Duodenal mucosa (tissue), 2 donors: ENCODE results near the gene DOCK2.
A peak's percentile ranks its signal among the peaks of the same experiment; 100 is the strongest.

Experiments used
- H3K27ac ChIP-seq: one replicate; pipeline ENCODE4 v1.7.0; 2013; ENCODE audit warnings: low read depth, low read length
- H3K27me3 ChIP-seq, 2 donors: one replicate each; pipeline ENCODE4 v1.7.0; 2013; ENCODE audit warnings: low read length in 2 of 2, control low read depth in 1 of 2; ENCODE audit not compliant: insufficient read depth in 2 of 2, control insufficient read depth in 1 of 2
- H3K36me3 ChIP-seq, 2 donors: one replicate each; pipeline ENCODE4 v1.7.0; 2013; ENCODE audit warnings: low read length in 2 of 2, control low read depth in 1 of 2; ENCODE audit not compliant: insufficient read depth in 2 of 2, control insufficient read depth in 1 of 2
- H3K4me1 ChIP-seq, 2 donors: one replicate each; pipeline ENCODE4 v1.7.0; 2013; ENCODE audit warnings: low read length in 2 of 2, control low read depth in 1 of 2; ENCODE audit not compliant: insufficient read depth in 2 of 2, control insufficient read depth in 1 of 2
- H3K4me3 ChIP-seq, 2 donors: one replicate each; pipeline ENCODE4 v1.7.0; 2013; ENCODE audit warnings: low read length in 2 of 2, low read depth in 1 of 2
- H3K9ac ChIP-seq, 2 donors: one replicate each; pipeline ENCODE4 v1.7.0; 2013; ENCODE audit warnings: low read length in 2 of 2, low read depth in 1 of 2
- H3K9me3 ChIP-seq, 2 donors: one replicate each; pipeline ENCODE4 v1.7.0; 2013; ENCODE audit warnings: low read length in 2 of 2, control low read depth in 1 of 2; ENCODE audit not compliant: control insufficient read depth in 1 of 2

DOCK2 gene

DNA sequence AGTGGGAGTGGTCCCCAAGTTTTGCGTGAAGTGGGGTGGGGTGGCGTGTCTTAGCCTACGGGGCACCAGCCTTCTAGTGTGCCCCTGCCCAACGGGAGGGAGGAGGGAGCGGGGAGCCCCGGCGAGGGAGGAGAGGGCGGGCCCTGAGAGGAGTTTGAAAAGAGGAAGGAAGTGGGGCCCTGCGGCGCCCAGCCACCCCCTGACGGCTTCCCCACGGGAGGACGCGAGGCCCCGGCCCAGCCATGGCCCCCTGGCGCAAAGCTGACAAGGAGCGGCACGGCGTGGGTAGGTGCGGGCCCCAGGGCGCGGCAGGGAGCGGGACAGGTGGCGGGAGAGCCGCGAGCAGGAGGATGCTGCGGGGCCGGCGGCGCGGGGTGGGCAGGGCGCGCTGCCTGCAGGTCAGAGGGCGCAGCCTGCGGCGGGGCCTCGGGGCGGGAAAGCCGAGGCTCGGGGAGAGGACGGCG lies at the start of gene DOCK2:
DOCK2 (plus strand) TSS at position 191 of the 464 bp plus-strand sequence; CDS start at position 243, 52 bp downstream.
- H3K36me3 ChIP-seq = no peaks in the 10 kb centered on the region
- H3K4me3 ChIP-seq = peak within 1 kb of the TSS; percentile 67 to 75
- H3K4me1 ChIP-seq = peaks cover 6 to 7% of the 10 kb centered on the region in 2 donors
- peak within 1 kb of the TSS; percentile 21 to 38 for H3K9ac ChIP-seq
- H3K27me3 ChIP-seq = no peaks in the 10 kb centered on the region
- peaks cover 2 to 7% of the 10 kb centered on the region in 2 donors for H3K9me3 ChIP-seq
- no peak within 1 kb of the TSS for H3K27ac ChIP-seq

DNA sequence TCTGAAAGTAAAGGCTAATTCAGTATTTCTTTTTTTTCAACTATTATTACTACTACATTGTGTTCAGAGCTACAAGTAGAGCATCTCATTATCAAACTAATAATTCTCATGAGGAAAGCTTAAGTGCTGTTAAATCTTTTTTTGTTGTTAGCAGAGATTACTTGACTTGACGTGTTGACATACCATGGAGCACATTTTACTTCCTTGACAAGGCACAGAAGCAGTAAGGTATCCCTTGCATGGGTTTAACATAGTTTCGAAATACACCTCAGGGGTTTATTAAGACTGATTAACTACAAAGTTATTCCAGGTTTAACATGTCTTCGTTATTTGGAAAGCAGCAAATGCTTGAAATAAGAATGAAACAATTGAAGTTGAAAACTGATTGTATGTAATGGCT lies 46.5 kb upstream of the DOCK2 start:
- Histone ChIP-seq H3K9ac (no peak overlapping the region), H3K4me1 (no peaks in the 10 kb centered on the region), H3K27me3 (no peaks in the 10 kb centered on the region), H3K9me3 (no peaks in the 10 kb centered on the region), H3K4me3 (no peak overlapping the region), H3K36me3 (peaks cover 8 to 39% of the 10 kb centered on the region in 2 donors), H3K27ac (no peak overlapping the region)

DNA sequence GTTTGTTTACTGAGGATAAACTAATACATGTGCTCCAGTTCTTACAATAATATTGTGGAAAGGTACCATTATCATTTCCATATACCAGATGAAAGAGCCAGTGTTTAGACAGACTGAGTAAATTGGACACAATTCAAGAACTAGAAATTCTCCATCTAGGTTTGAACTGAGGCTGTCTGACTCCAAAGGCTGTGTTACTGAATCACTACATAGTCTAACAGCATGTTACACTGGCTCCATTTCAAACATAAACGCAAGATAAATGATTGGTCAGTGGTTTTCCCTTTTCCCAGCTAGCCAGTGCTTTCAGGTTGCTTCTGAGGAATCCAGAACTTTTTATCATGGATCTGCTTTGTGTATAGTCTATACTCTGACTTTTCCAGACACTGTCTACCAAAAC lies 45.4 kb upstream of the DOCK2 start:
- H3K4me1 ChIP-seq = no peaks in the 10 kb centered on the region
- H3K9me3 ChIP-seq = no peaks in the 10 kb centered on the region
- H3K36me3 ChIP-seq = peaks cover 8 to 49% of the 10 kb centered on the region in 2 donors
- no peak overlapping the region for H3K27ac ChIP-seq
- no peaks in the 10 kb centered on the region for H3K27me3 ChIP-seq
- H3K4me3 ChIP-seq = no peak overlapping the region
- no peak overlapping the region for H3K9ac ChIP-seq

DNA sequence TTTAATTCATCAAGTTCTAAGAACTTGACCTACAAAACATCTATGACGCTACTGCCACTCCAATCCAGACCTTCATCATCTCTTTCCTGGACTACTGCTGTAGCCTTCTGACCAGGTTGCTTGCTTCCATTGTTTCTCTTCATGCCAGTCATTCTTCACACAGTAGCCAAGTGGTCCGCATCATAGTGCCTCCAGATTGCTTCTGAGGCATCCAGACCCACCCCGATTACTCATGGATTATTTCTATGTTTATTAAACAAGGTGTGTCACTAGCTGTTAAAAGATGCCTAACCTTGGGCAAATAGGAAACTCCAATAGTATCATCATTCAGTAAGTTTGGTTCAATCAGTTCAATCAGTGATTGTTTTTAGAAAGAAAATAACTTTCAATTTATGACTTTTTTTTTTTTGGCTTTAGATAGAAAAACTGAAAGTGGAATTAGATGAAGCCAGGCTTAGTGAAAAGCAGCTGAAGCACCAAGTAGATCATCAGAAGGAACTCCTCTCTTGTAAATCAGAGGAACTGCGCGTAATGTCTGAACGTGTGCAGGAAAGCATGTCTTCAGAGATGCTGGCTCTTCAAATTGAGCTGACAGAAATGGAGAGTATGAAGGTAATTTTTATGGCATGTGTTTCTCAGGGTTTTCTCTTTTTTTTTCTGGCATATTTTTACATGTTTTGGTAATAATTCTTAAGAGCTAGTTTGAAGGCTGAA lies 44.0 kb upstream of the DOCK2 start:
- Histone ChIP-seq H3K27me3 (no peaks in the 10 kb centered on the region), H3K36me3 (peaks cover 11 to 55% of the 10 kb centered on the region in 2 donors), H3K27ac (no peak overlapping the region), H3K4me3 (no peak overlapping the region), H3K9me3 (no peaks in the 10 kb centered on the region), H3K9ac (no peak overlapping the region), H3K4me1 (peaks cover 0 to 3% of the 10 kb centered on the region in 2 donors)

DNA sequence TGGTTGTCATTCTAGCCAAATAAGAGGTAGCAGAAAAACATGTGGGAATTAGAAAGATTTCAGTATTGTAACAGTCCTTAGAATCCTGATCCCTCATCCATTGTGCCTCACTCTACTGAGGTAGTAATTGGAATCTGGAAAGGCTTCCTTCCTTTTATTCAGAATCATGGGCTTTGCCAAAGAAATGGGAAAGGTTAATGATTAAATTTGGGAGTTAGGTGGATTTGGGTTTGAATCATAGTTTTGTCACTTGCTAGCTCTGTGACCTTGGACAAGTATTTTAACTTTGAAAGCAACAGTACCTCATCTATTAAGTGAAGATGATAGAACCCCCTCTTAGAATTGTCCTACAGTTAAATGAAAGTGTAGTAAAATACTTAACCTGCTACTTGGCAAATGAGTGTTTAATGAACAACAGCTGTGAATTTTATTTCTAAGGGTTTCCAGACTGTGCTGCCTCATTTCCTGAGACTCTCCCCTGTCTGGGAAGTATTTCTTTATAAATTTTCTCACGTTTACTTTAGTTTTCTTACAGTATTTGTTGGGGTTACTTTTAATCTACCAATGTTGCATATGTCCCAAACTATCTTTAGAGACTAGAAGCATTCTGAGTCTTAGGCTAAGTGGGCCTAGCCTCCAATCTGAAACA lies 41.8 kb upstream of the DOCK2 start:
- no peak overlapping the region for H3K4me3 ChIP-seq
- no peaks in the 10 kb centered on the region for H3K9me3 ChIP-seq
- peaks cover 8 to 55% of the 10 kb centered on the region in 2 donors for H3K36me3 ChIP-seq
- peaks cover 0 to 4% of the 10 kb centered on the region in 2 donors for H3K4me1 ChIP-seq
- H3K27ac ChIP-seq = no peak overlapping the region
- H3K9ac ChIP-seq = no peak overlapping the region
- no peaks in the 10 kb centered on the region for H3K27me3 ChIP-seq

DNA sequence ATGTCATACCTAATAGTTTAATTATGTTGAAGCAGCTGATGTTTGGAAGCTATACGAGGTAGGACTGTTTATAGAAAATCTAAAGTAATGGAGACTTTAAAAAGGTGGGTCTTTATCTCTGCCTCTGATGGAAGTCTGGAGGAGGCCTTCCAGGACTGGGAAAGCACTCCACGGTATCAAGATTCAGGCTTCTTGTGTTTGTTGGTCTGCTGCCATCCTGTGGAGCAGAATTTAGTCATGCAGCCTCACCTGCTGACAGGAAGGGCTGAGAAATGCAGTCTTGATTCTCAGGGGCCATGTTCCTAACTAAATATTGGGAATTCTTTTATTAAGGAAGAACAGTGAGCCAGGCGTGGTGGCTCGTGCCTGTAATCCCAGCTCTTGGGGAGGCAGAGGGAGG lies 37.6 kb upstream of the DOCK2 start:
- H3K36me3 ChIP-seq = peaks cover 13 to 45% of the 10 kb centered on the region in 2 donors

DNA sequence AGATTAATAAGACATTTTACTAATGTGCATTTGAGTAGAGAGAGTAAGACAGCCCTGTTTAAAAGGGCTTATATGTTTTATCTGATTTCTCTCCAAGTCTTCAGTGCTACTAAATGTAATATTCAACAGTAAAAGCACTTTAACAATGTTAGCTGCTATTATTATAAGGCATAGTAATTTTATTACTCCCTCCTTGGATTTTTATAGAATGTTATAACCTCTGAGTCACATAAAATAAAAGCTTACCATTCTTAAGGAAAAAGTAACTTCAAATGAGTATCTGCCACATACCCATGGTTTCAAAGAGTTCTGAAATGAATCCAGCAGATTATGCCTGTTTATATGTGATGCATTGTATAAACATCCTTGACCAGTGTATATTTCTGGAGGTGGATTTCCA lies 34.5 kb upstream of the DOCK2 start:
- Histone ChIP-seq H3K36me3 (peaks cover 5 to 19% of the 10 kb centered on the region in 2 donors), H3K9me3 (no peaks in the 10 kb centered on the region), H3K27ac (no peak overlapping the region), H3K4me3 (no peak overlapping the region), H3K9ac (no peak overlapping the region), H3K27me3 (no peaks in the 10 kb centered on the region), H3K4me1 (peaks cover 0 to 4% of the 10 kb centered on the region in 2 donors)

More for the DNA sequence above, 37.6 kb upstream of the DOCK2 start:
- Histone ChIP-seq H3K27ac (no peak overlapping the region), H3K9ac (no peak overlapping the region), H3K4me3 (no peak overlapping the region), H3K27me3 (no peaks in the 10 kb centered on the region), H3K9me3 (no peaks in the 10 kb centered on the region), H3K4me1 (peaks cover 0 to 4% of the 10 kb centered on the region in 2 donors)

DNA sequence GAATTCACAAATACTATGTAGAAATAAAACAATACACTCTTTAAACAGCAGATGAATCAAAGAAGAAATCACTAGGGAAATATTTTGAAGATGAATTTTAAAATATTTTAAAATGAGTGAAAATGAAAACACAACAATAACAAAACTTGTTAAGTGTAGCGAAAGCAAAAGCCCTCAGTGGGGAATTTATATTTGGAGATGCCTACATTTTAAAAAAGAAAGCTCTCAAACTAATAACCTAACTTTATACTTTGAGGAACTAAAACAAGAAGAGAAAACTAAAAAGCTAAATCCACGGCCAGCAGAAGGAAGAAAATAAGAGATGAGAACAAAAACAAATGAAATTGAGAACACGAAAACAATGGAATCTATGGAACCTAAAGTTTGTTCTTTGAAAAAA lies 30.8 kb upstream of the DOCK2 start:
- Histone ChIP-seq H3K36me3 (peaks cover 2 to 5% of the 10 kb centered on the region in 2 donors), H3K4me1 (no peaks in the 10 kb centered on the region), H3K27ac (no peak overlapping the region), H3K9ac (no peak overlapping the region), H3K27me3 (no peaks in the 10 kb centered on the region), H3K4me3 (no peak overlapping the region), H3K9me3 (no peaks in the 10 kb centered on the region)

DNA sequence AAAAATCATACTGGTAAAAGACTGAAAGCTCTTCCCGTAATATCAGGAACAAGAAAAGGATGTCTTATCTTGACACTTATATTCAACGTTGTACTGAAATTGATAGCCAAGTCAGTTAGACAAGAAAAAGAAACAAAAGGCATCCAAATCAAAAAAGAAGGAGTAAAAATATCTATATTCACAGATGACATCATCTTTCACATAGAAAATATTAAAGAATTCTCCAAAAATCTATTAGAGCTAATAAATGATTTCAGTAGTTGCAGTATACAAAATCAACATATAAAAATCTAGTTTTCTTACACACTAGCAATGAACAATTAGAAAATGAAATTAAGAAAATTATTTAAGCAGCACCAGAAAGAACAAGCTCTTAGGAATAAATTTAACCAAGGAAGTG lies 29.2 kb upstream of the DOCK2 start:
- no peak overlapping the region for H3K27ac ChIP-seq
- H3K4me1 ChIP-seq = no peaks in the 10 kb centered on the region
- no peaks in the 10 kb centered on the region for H3K36me3 ChIP-seq

DNA sequence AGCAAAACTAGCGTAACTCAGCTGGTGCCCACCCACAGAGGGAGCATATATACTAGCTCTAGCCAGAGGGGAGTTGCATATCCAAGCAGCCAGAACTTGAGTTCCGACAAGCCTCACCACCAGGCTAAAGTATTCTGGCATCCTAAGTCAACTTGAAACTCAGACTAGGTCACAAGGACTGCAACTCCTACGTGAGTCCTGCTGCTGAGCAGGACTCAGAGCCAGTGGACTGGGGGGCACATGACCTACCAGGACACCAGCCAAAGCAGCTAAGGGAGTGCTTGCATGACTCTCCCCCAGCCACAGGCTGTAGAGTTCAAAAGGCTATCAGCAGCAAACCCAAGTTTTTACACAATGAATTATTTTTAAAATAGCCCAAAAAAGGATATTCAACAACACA lies 27.4 kb upstream of the DOCK2 start:
- Histone ChIP-seq H3K4me1 (no peaks in the 10 kb centered on the region), H3K27me3 (no peaks in the 10 kb centered on the region), H3K4me3 (no peak overlapping the region), H3K36me3 (no peaks in the 10 kb centered on the region), H3K9ac (no peak overlapping the region), H3K27ac (no peak overlapping the region), H3K9me3 (no peaks in the 10 kb centered on the region)

More for the DNA sequence above, 29.2 kb upstream of the DOCK2 start:
- no peaks in the 10 kb centered on the region for H3K9me3 ChIP-seq
- no peaks in the 10 kb centered on the region for H3K27me3 ChIP-seq
- H3K9ac ChIP-seq = no peak overlapping the region
- H3K4me3 ChIP-seq = no peak overlapping the region
